Vagina (tissue), 2 donors: Measurements from ENCODE around the gene CDC42SE1. TPM values are rescaled to one million over a fixed set of nuclear protein-coding genes. Genes with fewer than 3 reads are reported as not detected.

Experiments
- DNase-seq, 2 donors: peaks; one replicate each; pipeline ENCODE4 v3.0.0-alpha.2; 2017; ENCODE audit errors: extremely low spot score in 2 of 2
- H3K27ac ChIP-seq: fragments of 200-600 bp; sonication (generic); one replicate; pipeline ENCODE4 v1.5.1; 2019
- H3K27me3 ChIP-seq: fragments of 200-600 bp; sonication (generic); one replicate; pipeline ENCODE4 v1.5.1; 2019
- H3K36me3 ChIP-seq, 2 donors: fragments of 200-600 bp; sonication (generic); one replicate each; pipeline ENCODE4 v1.5.1; 2017 to 2019
- H3K4me1 ChIP-seq: fragments of 200-600 bp; sonication (generic); one replicate; pipeline ENCODE4 v1.5.1; 2019
- H3K4me3 ChIP-seq, 2 donors: fragments of 200-600 bp; sonication (generic); 1 replicate in 1 of 2; 2 replicates in 1 of 2; pipeline ENCODE4 v1.5.1; 2016 to 2019
- H3K9me3 ChIP-seq: fragments of 200-600 bp; sonication (generic); one replicate; pipeline ENCODE4 v1.5.1; 2019
- CTCF ChIP-seq, 3 experiments: fragments of 450-650 bp in 2 of 3; fragments of 200-600 bp in 1 of 3; sonication (generic) in 1 of 3; IDR thresholded peaks; one replicate each; pipeline ENCODE4 v1.5.1; 2017 to 2019; ENCODE audit warnings: antibody characterized with exemption in 3 of 3, mild to moderate bottlenecking in 2 of 3, moderate library complexity in 2 of 3
- POLR2A ChIP-seq, 2 donors: fragments of 450-650 bp; IDR thresholded peaks; one replicate each; pipeline ENCODE4 v1.6.1; 2017; ENCODE audit warnings: antibody characterized with exemption in 2 of 2, mild to moderate bottlenecking in 2 of 2, moderate library complexity in 2 of 2
- POLR2AphosphoS5 ChIP-seq, 2 donors: sonication (generic); formaldehyde crosslinking; IDR thresholded peaks; one replicate each; pipeline ENCODE4 v1.9.0; 2017; ENCODE audit warnings: antibody characterized with exemption in 2 of 2, mild to moderate bottlenecking in 2 of 2, low read depth in 1 of 2; ENCODE audit not compliant: insufficient read depth in 1 of 2
- intact Hi-C: fragments of 100-400 bp; cut with DNase I; formaldehyde crosslinking; loops from one replicate; pipeline ENCODE4 v1.15.1; 2023
- small RNA-seq: library from RNA; depleted of rRNA; stranded (forward); fragments of <200 nt; gene quantifications from one replicate; pipeline ENCODE3, GENCODE V24; 2016
- total RNA-seq: library from RNA; depleted of rRNA; stranded (reverse); fragments of >200 nt; gene quantifications from one replicate; pipeline ENCODE4 v1.2.3, GENCODE V29; 2016

The CDC42SE1 gene
- total RNA-seq, 1 donor from 2014 or later: 89.1 TPM

GRCh38 chr1:151001602-151002001 lies 57.8 kb downstream of the CDC42SE1 start:
- H3K27ac ChIP-seq: no peak overlapping the region
- intact Hi-C loops: no loop called here
- DNase-seq: no peak
- no peak for TF ChIP-seq POLR2AphosphoS5 (IDR thresholded peaks at IDR 0.05; ENCODE audit: insufficient read depth in 1 of 2, low read depth in 1 of 2)
- no peak for TF ChIP-seq CTCF (IDR thresholded peaks at IDR 0.05)
- no peak for TF ChIP-seq POLR2A (IDR thresholded peaks at IDR 0.05)
- no peaks in the 10 kb centered on the region for H3K27me3 ChIP-seq
- H3K4me3 ChIP-seq: no peak overlapping the region
- peaks cover 0 to 43% of the 10 kb centered on the region in 2 donors for H3K36me3 ChIP-seq
- no peaks in the 10 kb centered on the region for H3K9me3 ChIP-seq
- peaks cover 42% of the 10 kb centered on the region for H3K4me1 ChIP-seq

Small RNA genes within 50 kb of the gene (small RNA-seq; reads per million reads assigned to genes)
- not detected for gene RNU6-884P

Other genes with a start within 250 kb of the CDC42SE1 start
- gene ARNT, start 183.0 kb downstream of the CDC42SE1 start, total RNA-seq: 71.5 TPM
- gene CTXND2, start 172.5 kb downstream of the CDC42SE1 start, total RNA-seq: not detected
- gene SETDB1, start 133.3 kb downstream of the CDC42SE1 start, total RNA-seq: 51.1 TPM
- gene CERS2, start 84.8 kb downstream of the CDC42SE1 start, total RNA-seq: 86.4 TPM
- gene ANXA9, start 77.3 kb downstream of the CDC42SE1 start, total RNA-seq: 0.49 TPM
- 27.0 TPM for gene MINDY1, start 52.7 kb downstream of the CDC42SE1 start, total RNA-seq
- 25.5 TPM for gene PRUNE1, start 51.2 kb downstream of the CDC42SE1 start, total RNA-seq
- 105 TPM for gene BNIPL, start 23.0 kb downstream of the CDC42SE1 start, total RNA-seq
- 5.2 TPM for gene C1orf56, start 11.9 kb downstream of the CDC42SE1 start, total RNA-seq
- 3.7 TPM for gene MLLT11, start 775 bp upstream of the CDC42SE1 start, total RNA-seq
- gene GABPB2, start 11.1 kb upstream of the CDC42SE1 start, total RNA-seq: 19.2 TPM
- 10.1 TPM for gene SEMA6C, start 87.0 kb upstream of the CDC42SE1 start, total RNA-seq
- 7.6 TPM for gene TNFAIP8L2, start 97.0 kb upstream of the CDC42SE1 start, total RNA-seq
- gene LYSMD1, start 106.3 kb upstream of the CDC42SE1 start, total RNA-seq: 21.1 TPM
- 22.1 TPM for gene SCNM1, start 106.5 kb upstream of the CDC42SE1 start, total RNA-seq
- 2.2 TPM for gene TMOD4, start 116.4 kb upstream of the CDC42SE1 start, total RNA-seq
- 17.2 TPM for gene VPS72, start 130.6 kb upstream of the CDC42SE1 start, total RNA-seq
- gene PIP5K1A, start 138.9 kb upstream of the CDC42SE1 start, total RNA-seq: 80.3 TPM
- gene PSMD4, start 195.1 kb upstream of the CDC42SE1 start, total RNA-seq: 118 TPM
- gene ZNF687, start 222.7 kb upstream of the CDC42SE1 start, total RNA-seq: 26.8 TPM